Lung (tissue), 12 donors: ENCODE measurements around the gene AGAP1. TPM values are rescaled to one million over a fixed set of nuclear protein-coding genes. Genes with fewer than 3 reads are reported as not detected.

Source experiments
- ATAC-seq: fragments of 200-7000 bp; cut with Tn5 transposase; one replicate; pipeline ENCODE4 v1.9.1; 2020; ENCODE audit warnings: moderate number of reproducible peaks; ENCODE audit not compliant: insufficient read depth, low FRiP score
- DNase-seq, 3 donors: peaks; one replicate each; pipeline ENCODE4 v3.0.0-alpha.2; 2013 to 2017
- H3K27ac ChIP-seq, 2 donors: one replicate each; pipeline ENCODE4 v1.5.1; 2013; ENCODE audit warnings: mild to moderate bottlenecking in 2 of 2, moderate library complexity in 2 of 2, control low read depth in 1 of 2, inconsistent platforms in 1 of 2, low read depth in 1 of 2, low read length in 1 of 2
- H3K27me3 ChIP-seq, 3 donors: one replicate each; pipeline ENCODE4 v1.5.1; 2013; ENCODE audit warnings: low read length in 2 of 3; ENCODE audit not compliant: control insufficient read depth in 3 of 3, insufficient read depth in 3 of 3
- H3K36me3 ChIP-seq, 4 donors: one replicate each; pipeline ENCODE4 v1.5.1; 2013; ENCODE audit warnings: low read length in 4 of 4, mild to moderate bottlenecking in 1 of 4, moderate library complexity in 1 of 4; ENCODE audit not compliant: control insufficient read depth in 4 of 4, insufficient read depth in 4 of 4
- H3K4me1 ChIP-seq, 5 donors: one replicate each; pipeline ENCODE4 v1.5.1; 2013; ENCODE audit warnings: low read length in 5 of 5, mild to moderate bottlenecking in 2 of 5, moderate library complexity in 1 of 5; ENCODE audit not compliant: control insufficient read depth in 5 of 5, insufficient read depth in 5 of 5
- H3K4me3 ChIP-seq: one replicate; pipeline ENCODE4 v1.5.1; 2013; ENCODE audit warnings: mild to moderate bottlenecking, control low read depth, moderate library complexity
- H3K9ac ChIP-seq, 2 donors: one replicate each; pipeline ENCODE4 v1.5.1; 2013; ENCODE audit warnings: low read length in 2 of 2, control low read depth in 1 of 2; ENCODE audit not compliant: insufficient read depth in 1 of 2
- H3K9me3 ChIP-seq, 4 donors: one replicate each; pipeline ENCODE4 v1.5.1; 2013; ENCODE audit warnings: low read length in 3 of 4, mild to moderate bottlenecking in 1 of 4, moderate library complexity in 1 of 4; ENCODE audit not compliant: control insufficient read depth in 4 of 4, insufficient read depth in 3 of 4
- WGBS, 2 donors: extraction: QIAGEN DNeasy Blood & Tissue Kit; methylation state at CpG; one replicate each; pipeline ENCODE4 v1.1.7; 2013; 5-methylcytosine and 5-hydroxymethylcytosine counted together
- polyA plus RNA-seq, 2 donors: library from polyadenylated mRNA; stranded (reverse); fragments of 200-250 nt; gene quantifications; one replicate each; pipeline ENCODE4 v1.2.1, GENCODE V29; 2013
- total RNA-seq, 2 donors: library from RNA; depleted of rRNA in 1 of 2; stranded (reverse); fragments of >200 nt in 1 of 2; gene quantifications; one replicate each; pipeline ENCODE4 v1.2.1, GENCODE V29; 2014 to 2021
- TF ChIP-seq, protein P1 (sequence below): IDR thresholded peaks from 2 replicates; pipeline ENCODE4 v1.5.1; 2012; ENCODE audit warnings: mild to moderate bottlenecking; ENCODE audit errors: control extremely low read depth, extremely low read depth
- donor health status: control.
- donor health status: control.
- donor health status: Bipolar disorder and iron deficiency.
- donor health status: healthy.
- donor health status: DM: yes; HTN: yes; CAD: no.

AGAP1 gene
- total and polyA plus RNA-seq, 4 donors: 6.6 to 39.4 (median 20.2) TPM

GRCh38 chr2:235707411-235708096 is 213.7 kb downstream of the AGAP1 start:
- Histone ChIP-seq H3K27ac (no peak overlapping the region), H3K27me3 (no peaks in the 10 kb centered on the region), H3K4me1 (peaks cover 0 to 21% (median 0%) of the 10 kb centered on the region in 5 donors), H3K36me3 (peaks cover 0 to 2% (median 0%) of the 10 kb centered on the region in 4 donors), H3K4me3 (no peak overlapping the region), H3K9ac (no peak overlapping the region), H3K9me3 (no peaks in the 10 kb centered on the region)
- ATAC-seq (no peak), DNase-seq (no peak)
- TF ChIP-seq, protein P1, sequence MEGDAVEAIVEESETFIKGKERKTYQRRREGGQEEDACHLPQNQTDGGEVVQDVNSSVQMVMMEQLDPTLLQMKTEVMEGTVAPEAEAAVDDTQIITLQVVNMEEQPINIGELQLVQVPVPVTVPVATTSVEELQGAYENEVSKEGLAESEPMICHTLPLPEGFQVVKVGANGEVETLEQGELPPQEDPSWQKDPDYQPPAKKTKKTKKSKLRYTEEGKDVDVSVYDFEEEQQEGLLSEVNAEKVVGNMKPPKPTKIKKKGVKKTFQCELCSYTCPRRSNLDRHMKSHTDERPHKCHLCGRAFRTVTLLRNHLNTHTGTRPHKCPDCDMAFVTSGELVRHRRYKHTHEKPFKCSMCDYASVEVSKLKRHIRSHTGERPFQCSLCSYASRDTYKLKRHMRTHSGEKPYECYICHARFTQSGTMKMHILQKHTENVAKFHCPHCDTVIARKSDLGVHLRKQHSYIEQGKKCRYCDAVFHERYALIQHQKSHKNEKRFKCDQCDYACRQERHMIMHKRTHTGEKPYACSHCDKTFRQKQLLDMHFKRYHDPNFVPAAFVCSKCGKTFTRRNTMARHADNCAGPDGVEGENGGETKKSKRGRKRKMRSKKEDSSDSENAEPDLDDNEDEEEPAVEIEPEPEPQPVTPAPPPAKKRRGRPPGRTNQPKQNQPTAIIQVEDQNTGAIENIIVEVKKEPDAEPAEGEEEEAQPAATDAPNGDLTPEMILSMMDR: no peak
- 92 to 96% methylated on average over 17 to 18 of the region's 18 CpGs for WGBS, 2 donors

DNA sequence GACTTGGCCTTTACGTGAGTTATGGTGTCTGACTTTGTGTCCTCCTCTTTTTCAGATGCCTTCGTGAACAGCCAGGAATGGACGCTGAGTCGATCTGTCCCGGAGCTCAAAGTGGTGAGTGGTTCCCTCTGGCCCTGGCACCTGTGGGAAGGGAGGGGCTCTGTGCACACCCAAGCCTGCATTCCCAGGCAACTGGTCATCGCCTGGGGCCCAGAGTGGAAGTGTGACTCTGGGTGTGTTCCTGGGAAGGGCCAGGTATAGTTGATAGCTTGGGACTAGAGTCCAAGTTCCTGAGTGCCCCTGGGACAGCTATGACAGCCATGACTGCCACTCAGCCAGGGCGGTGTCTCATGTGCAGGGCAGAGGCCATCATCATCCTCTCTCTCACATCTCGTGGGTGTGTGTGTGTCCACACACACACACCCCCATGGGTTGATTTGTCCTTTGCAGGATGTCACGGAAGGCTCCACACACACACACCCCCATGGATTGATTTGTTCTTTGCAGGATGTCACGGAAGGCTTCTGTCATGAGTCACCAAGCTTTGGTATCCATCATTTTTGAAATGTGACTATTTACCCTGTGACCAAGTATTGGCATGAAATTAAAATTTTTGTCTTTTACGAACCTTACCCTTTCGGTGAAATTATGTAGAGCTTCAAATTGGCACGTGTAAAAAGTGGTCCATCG is 215.4 kb downstream of the AGAP1 start:
- 77 to 84% methylated on average over 14 of the region's 14 CpGs for WGBS, 2 donors
- Histone ChIP-seq H3K36me3 (peaks cover 0 to 2% (median 0%) of the 10 kb centered on the region in 4 donors), H3K27ac (peak overlapping the region in 1 of 2 donors; percentile 43), H3K4me3 (no peak overlapping the region), H3K27me3 (no peaks in the 10 kb centered on the region), H3K9me3 (no peaks in the 10 kb centered on the region), H3K4me1 (peaks cover 0 to 18% (median 0%) of the 10 kb centered on the region in 5 donors), H3K9ac (no peak overlapping the region)
- TF ChIP-seq, protein P1: no peak
- no peak for DNase-seq
- peak; percentile 44 for ATAC-seq

GRCh38 chr2:235709969-235710879 is 216.4 kb downstream of the AGAP1 start:
- H3K27ac ChIP-seq: peak overlapping the region in 1 of 2 donors; percentile 26
- peaks cover 0 to 2% (median 0%) of the 10 kb centered on the region in 4 donors for H3K36me3 ChIP-seq
- no peaks in the 10 kb centered on the region for H3K9me3 ChIP-seq
- no peaks in the 10 kb centered on the region for H3K27me3 ChIP-seq
- H3K9ac ChIP-seq: no peak overlapping the region
- peaks cover 0 to 18% (median 0%) of the 10 kb centered on the region in 5 donors for H3K4me1 ChIP-seq
- 73 to 85% methylated on average over 27 of the region's 27 CpGs for WGBS, 2 donors
- TF ChIP-seq, protein P1: no peak
- DNase-seq: no peak
- H3K4me3 ChIP-seq: no peak overlapping the region
- ATAC-seq: no peak
